ENCODE measurements around the gene RNF38.

RNF38 gene

DNA sequence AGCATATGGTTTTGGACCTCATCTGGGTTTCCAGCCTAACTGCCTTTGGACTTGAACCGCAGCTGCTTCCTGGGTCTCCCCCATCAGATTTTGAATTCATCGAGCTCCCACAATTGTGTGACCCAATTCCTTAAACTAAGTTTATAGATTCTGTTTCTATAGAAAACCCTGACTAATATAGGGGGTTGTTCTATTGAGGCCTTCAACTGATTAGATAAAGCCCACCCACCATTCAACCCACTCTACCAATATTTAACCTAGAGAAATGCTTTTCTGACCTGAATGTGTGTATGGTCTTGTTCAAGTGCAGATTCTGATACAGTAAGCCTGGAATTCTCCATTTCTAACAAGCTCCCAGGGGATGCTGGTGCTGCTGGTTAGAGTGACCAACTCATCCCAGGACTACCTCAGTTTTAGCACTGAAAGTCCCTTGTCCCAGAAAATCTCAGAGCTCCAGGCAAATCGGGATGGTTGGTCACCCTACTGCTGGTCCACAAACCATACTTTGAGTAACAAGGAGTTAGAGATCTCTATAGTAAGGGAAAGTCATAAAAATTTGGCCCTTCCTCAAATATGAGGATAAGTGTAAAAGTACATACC, 110.1 kb downstream of the RNF38 start:
- no peak for DNase-seq

DNA sequence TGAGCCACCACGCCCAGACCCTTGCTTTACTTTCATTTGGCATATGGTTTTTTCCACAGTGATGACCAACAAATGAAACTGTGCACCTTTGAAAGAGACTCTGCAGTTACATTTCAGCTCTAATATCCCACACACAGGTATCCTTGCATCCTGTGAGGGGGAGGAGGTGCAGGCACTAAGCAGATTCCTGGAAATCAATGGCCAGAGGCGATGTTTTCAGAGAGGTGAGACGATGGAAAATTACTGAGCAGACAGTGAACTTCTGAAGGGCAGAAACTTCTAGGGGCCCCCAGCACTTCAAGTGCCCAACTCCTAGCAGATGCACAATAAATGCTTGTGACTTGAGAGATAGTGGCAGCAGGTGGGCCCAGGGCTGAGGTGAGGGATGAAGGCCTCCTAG, 112.0 kb downstream of the RNF38 start:
- DNase-seq, result no peak
